ENCODE results near the gene AK5.

The AK5 gene

GRCh38 chr1:77459881-77460280 is 178.1 kb downstream of the AK5 start:
- TF ChIP-seq CTCF (IDR thresholded peaks at IDR 0.05; ENCODE audit: insufficient read depth, low read depth, low read length, missing control alignments) = no peak
- no peak overlapping the region for H3K4me3 ChIP-seq (ENCODE audit: low read length)
- DNase-seq (ENCODE audit: low read depth) = no peak

- no peak for TF ChIP-seq CTCF (IDR thresholded peaks at IDR 0.05; ENCODE audit: insufficient read depth, low read depth, low read length, missing control alignments)
- no peak overlapping the region for H3K4me3 ChIP-seq (ENCODE audit: low read length)
- DNase-seq (ENCODE audit: low read depth) = no peak
Observed at GRCh38 chr1:77461691-77462090, 179.9 kb downstream of the AK5 start.

- no peak overlapping the region for H3K4me3 ChIP-seq (ENCODE audit: low read length)
- no peak for DNase-seq (ENCODE audit: low read depth)
- no peak for TF ChIP-seq CTCF (IDR thresholded peaks at IDR 0.05; ENCODE audit: insufficient read depth, low read depth, low read length, missing control alignments)
Observed at GRCh38 chr1:77463216-77463615, 181.4 kb downstream of the AK5 start.

GRCh38 chr1:77465139-77465538 is 183.3 kb downstream of the AK5 start:
- no peak for DNase-seq (ENCODE audit: low read depth)
- no peak overlapping the region for H3K4me3 ChIP-seq (ENCODE audit: low read length)
- no peak for TF ChIP-seq CTCF (IDR thresholded peaks at IDR 0.05; ENCODE audit: insufficient read depth, low read depth, low read length, missing control alignments)

GRCh38 chr1:77465922-77466321 is 184.1 kb downstream of the AK5 start:
- no peak overlapping the region for H3K4me3 ChIP-seq (ENCODE audit: low read length)
- no peak for TF ChIP-seq CTCF (IDR thresholded peaks at IDR 0.05; ENCODE audit: insufficient read depth, low read depth, low read length, missing control alignments)
- no peak for DNase-seq (ENCODE audit: low read depth)

- H3K4me3 ChIP-seq (ENCODE audit: low read length) = no peak overlapping the region
- no peak for TF ChIP-seq CTCF (IDR thresholded peaks at IDR 0.05; ENCODE audit: insufficient read depth, low read depth, low read length, missing control alignments)
- no peak for DNase-seq (ENCODE audit: low read depth)
Observed at GRCh38 chr1:77467021-77467595, 185.3 kb downstream of the AK5 start.

- no peak for TF ChIP-seq CTCF (IDR thresholded peaks at IDR 0.05; ENCODE audit: insufficient read depth, low read depth, low read length, missing control alignments)
- no peak overlapping the region for H3K4me3 ChIP-seq (ENCODE audit: low read length)
- DNase-seq (ENCODE audit: low read depth) = peak; percentile 19
Observed at GRCh38 chr1:77467741-77468140, 185.9 kb downstream of the AK5 start.

Data from epithelial cell of esophagus (primary cell).